Measurements from ENCODE around the gene DEXI.

DEXI gene

GRCh38 chr16:10902999-10903398 is 39.3 kb downstream of the DEXI start:
- peaks cover 13% of the 10 kb centered on the region for H3K36me3 Mint-ChIP-seq (ENCODE audit: insufficient read depth)

GRCh38 chr16:10897134-10897533 is 45.1 kb downstream of the DEXI start:
- no peak overlapping the region for H3K27ac Mint-ChIP-seq
- ATAC-seq (replicated peaks) = no peak
- H3K36me3 Mint-ChIP-seq (ENCODE audit: insufficient read depth) = peaks cover 4% of the 10 kb centered on the region
- peaks cover 7 to 13% of the 10 kb centered on the region in 2 donors for H3K4me1 Mint-ChIP-seq (ENCODE audit: low read depth in 2 of 2)
- no peaks in the 10 kb centered on the region for H3K27me3 Mint-ChIP-seq
- no peaks in the 10 kb centered on the region for H3K9me3 Mint-ChIP-seq
- H3K4me3 Mint-ChIP-seq = no peak overlapping the region
- no peak for DNase-seq

More at GRCh38 chr16:10902999-10903398, 39.3 kb downstream of the DEXI start:
- H3K4me1 Mint-ChIP-seq (ENCODE audit: low read depth in 2 of 2) = no peaks in the 10 kb centered on the region
- ATAC-seq (replicated peaks) = no peak
- DNase-seq = no peak
- no peaks in the 10 kb centered on the region for H3K27me3 Mint-ChIP-seq
- H3K27ac Mint-ChIP-seq = no peak overlapping the region
- peaks cover 0 to 2% of the 10 kb centered on the region in 2 donors for H3K9me3 Mint-ChIP-seq
- H3K4me3 Mint-ChIP-seq = no peak overlapping the region

GRCh38 chr16:10896723-10897122 is 45.5 kb downstream of the DEXI start:
- Mint-ChIP-seq H3K9me3 (no peaks in the 10 kb centered on the region), H3K27me3 (no peaks in the 10 kb centered on the region), H3K36me3 (ENCODE audit: insufficient read depth) (peaks cover 4% of the 10 kb centered on the region), H3K4me1 (ENCODE audit: low read depth in 2 of 2) (peaks cover 7 to 13% of the 10 kb centered on the region in 2 donors), H3K27ac (no peak overlapping the region), H3K4me3 (no peak overlapping the region)
- ATAC-seq (replicated peaks) (no peak), DNase-seq (no peak)

- H3K27ac Mint-ChIP-seq = peak overlapping the region in 1 of 2 donors; percentile 3
- H3K27me3 Mint-ChIP-seq = no peaks in the 10 kb centered on the region
- H3K4me3 Mint-ChIP-seq = no peak overlapping the region
- no peaks in the 10 kb centered on the region for H3K9me3 Mint-ChIP-seq
- ATAC-seq (replicated peaks) (no peak), DNase-seq (no peak)
- peaks cover 6% of the 10 kb centered on the region for H3K36me3 Mint-ChIP-seq (ENCODE audit: insufficient read depth)
- peaks cover 7 to 13% of the 10 kb centered on the region in 2 donors for H3K4me1 Mint-ChIP-seq (ENCODE audit: low read depth in 2 of 2)
Observed at GRCh38 chr16:10896165-10896564, 46.1 kb downstream of the DEXI start.

GRCh38 chr16:10895053-10895946 is 47.0 kb downstream of the DEXI start:
- Mint-ChIP-seq H3K9me3 (no peaks in the 10 kb centered on the region), H3K36me3 (ENCODE audit: insufficient read depth) (peaks cover 8% of the 10 kb centered on the region), H3K4me3 (no peak overlapping the region), H3K4me1 (ENCODE audit: low read depth in 2 of 2) (peaks cover 7 to 13% of the 10 kb centered on the region in 2 donors), H3K27ac (peak overlapping the region; percentile 3 to 14), H3K27me3 (no peaks in the 10 kb centered on the region)
- DNase-seq = peak in 1 of 3 experiments; percentile 12
- no peak for ATAC-seq (replicated peaks)

- Mint-ChIP-seq H3K9me3 (no peaks in the 10 kb centered on the region), H3K36me3 (ENCODE audit: insufficient read depth) (peaks cover 10% of the 10 kb centered on the region), H3K4me1 (ENCODE audit: low read depth in 2 of 2) (peaks cover 7 to 13% of the 10 kb centered on the region in 2 donors), H3K4me3 (no peak overlapping the region), H3K27me3 (no peaks in the 10 kb centered on the region), H3K27ac (no peak overlapping the region)
- DNase-seq = no peak
- no peak for ATAC-seq (replicated peaks)
Observed at GRCh38 chr16:10892782-10893318, 49.4 kb downstream of the DEXI start.

- no peak for DNase-seq
- Mint-ChIP-seq H3K27ac (no peak overlapping the region), H3K4me1 (ENCODE audit: low read depth in 2 of 2) (peaks cover 12 to 26% of the 10 kb centered on the region in 2 donors), H3K36me3 (ENCODE audit: insufficient read depth) (peaks cover 10% of the 10 kb centered on the region), H3K9me3 (no peaks in the 10 kb centered on the region), H3K27me3 (no peaks in the 10 kb centered on the region), H3K4me3 (no peak overlapping the region)
- ATAC-seq (replicated peaks) = no peak
Observed at GRCh38 chr16:10889855-10890254, 52.4 kb downstream of the DEXI start.

- Mint-ChIP-seq H3K9me3 (no peaks in the 10 kb centered on the region), H3K4me1 (ENCODE audit: low read depth in 2 of 2) (peaks cover 12 to 25% of the 10 kb centered on the region in 2 donors), H3K4me3 (no peak overlapping the region), H3K36me3 (ENCODE audit: insufficient read depth) (peaks cover 10% of the 10 kb centered on the region), H3K27me3 (no peaks in the 10 kb centered on the region), H3K27ac (peak overlapping the region in 1 of 2 donors; percentile 58)
- no peak for DNase-seq
- no peak for ATAC-seq (replicated peaks)
Observed at GRCh38 chr16:10888320-10888937, 53.8 kb downstream of the DEXI start.

GRCh38 chr16:10885246-10885645 is 57.0 kb downstream of the DEXI start:
- peak overlapping the region in 1 of 2 donors; percentile 75 for H3K27ac Mint-ChIP-seq
- no peak for ATAC-seq (replicated peaks)
- H3K27me3 Mint-ChIP-seq = no peaks in the 10 kb centered on the region
- no peaks in the 10 kb centered on the region for H3K9me3 Mint-ChIP-seq
- H3K36me3 Mint-ChIP-seq (ENCODE audit: insufficient read depth) = peaks cover 6% of the 10 kb centered on the region
- peak overlapping the region in 1 of 2 donors; percentile 3 for H3K4me3 Mint-ChIP-seq
- no peak for DNase-seq
- peaks cover 27 to 42% of the 10 kb centered on the region in 2 donors for H3K4me1 Mint-ChIP-seq (ENCODE audit: low read depth in 2 of 2)

GRCh38 chr16:10883004-10883403 is 59.3 kb downstream of the DEXI start:
- Mint-ChIP-seq H3K36me3 (ENCODE audit: insufficient read depth) (peaks cover 2% of the 10 kb centered on the region), H3K27me3 (no peaks in the 10 kb centered on the region)
- no peak for ATAC-seq (replicated peaks)

GRCh38 chr16:10881479-10882030 is 60.7 kb downstream of the DEXI start:
- ATAC-seq (replicated peaks) = no peak
- H3K4me3 Mint-ChIP-seq = peak overlapping the region; percentile 97 to 99
- no peaks in the 10 kb centered on the region for H3K27me3 Mint-ChIP-seq
- peaks cover 58 to 62% of the 10 kb centered on the region in 2 donors for H3K4me1 Mint-ChIP-seq (ENCODE audit: low read depth in 2 of 2)
- no peak for DNase-seq
- peak overlapping the region in 1 of 2 donors; percentile 10 for H3K27ac Mint-ChIP-seq
- no peaks in the 10 kb centered on the region for H3K9me3 Mint-ChIP-seq
- peaks cover 6% of the 10 kb centered on the region for H3K36me3 Mint-ChIP-seq (ENCODE audit: insufficient read depth)

More at GRCh38 chr16:10883004-10883403, 59.3 kb downstream of the DEXI start:
- DNase-seq = no peak
- no peaks in the 10 kb centered on the region for H3K9me3 Mint-ChIP-seq
- H3K4me3 Mint-ChIP-seq = no peak overlapping the region
- peak overlapping the region in 1 of 2 donors; percentile 38 for H3K27ac Mint-ChIP-seq
- H3K4me1 Mint-ChIP-seq (ENCODE audit: low read depth in 2 of 2) = peaks cover 46 to 55% of the 10 kb centered on the region in 2 donors

- ATAC-seq (replicated peaks) (no peak), DNase-seq (no peak)
- Mint-ChIP-seq H3K9me3 (no peaks in the 10 kb centered on the region), H3K36me3 (ENCODE audit: insufficient read depth) (peaks cover 6% of the 10 kb centered on the region), H3K4me1 (ENCODE audit: low read depth in 2 of 2) (peaks cover 61 to 63% of the 10 kb centered on the region in 2 donors), H3K4me3 (peak overlapping the region; percentile 97 to 99), H3K27me3 (no peaks in the 10 kb centered on the region), H3K27ac (peak overlapping the region in 1 of 2 donors; percentile 44)
Observed at GRCh38 chr16:10880594-10881452, 61.4 kb downstream of the DEXI start.
